Thyroid gland (tissue), 4 donors: Measurements from ENCODE around the gene STK10. TPM values are rescaled to one million over a fixed set of nuclear protein-coding genes. Genes with fewer than 3 reads are reported as not detected.

Source experiments
- DNase-seq, 2 donors: peaks; one replicate each; pipeline ENCODE4 v3.0.0-alpha.2; 2019
- H3K27ac ChIP-seq, 3 donors: fragments of 200-600 bp; sonication (generic); 1 replicate in 2 of 3; 2 replicates in 1 of 3; pipeline ENCODE4 v1.5.1; 2016 to 2019; ENCODE audit warnings: mild to moderate bottlenecking in 1 of 3, moderate library complexity in 1 of 3
- H3K27me3 ChIP-seq: fragments of 200-600 bp; sonication (generic); one replicate; pipeline ENCODE4 v1.5.1; 2019
- H3K36me3 ChIP-seq, 2 donors: fragments of 200-600 bp; sonication (generic); one replicate each; pipeline ENCODE4 v1.5.1; 2016 to 2019
- H3K4me1 ChIP-seq, 2 donors: fragments of 200-600 bp; sonication (generic); one replicate each; pipeline ENCODE4 v1.5.1; 2017 to 2019
- H3K4me3 ChIP-seq, 3 donors: fragments of 200-600 bp; sonication (generic); replicated peaks in 1 of 3; 1 replicate in 2 of 3; 2 replicates in 1 of 3; pipeline ENCODE4 v1.5.1; 2016; ENCODE audit warnings: mild to moderate bottlenecking in 1 of 3
- H3K9me3 ChIP-seq: fragments of 200-600 bp; sonication (generic); one replicate; pipeline ENCODE4 v1.5.1; 2017
- CTCF ChIP-seq, 6 experiments: fragments of 200-600 bp in 3 of 6; fragments of 450-650 bp in 3 of 6; sonication (generic) in 3 of 6; IDR thresholded peaks; one replicate each; pipeline ENCODE4 v1.5.1; 2016 to 2019; ENCODE audit warnings: antibody characterized with exemption in 6 of 6, mild to moderate bottlenecking in 2 of 6, inconsistent platforms in 1 of 6, moderate library complexity in 1 of 6
- POLR2A ChIP-seq, 2 donors: fragments of 450-650 bp; IDR thresholded peaks; one replicate each; pipeline ENCODE4 v1.6.1; 2017; ENCODE audit warnings: antibody characterized with exemption in 2 of 2, mild to moderate bottlenecking in 2 of 2, moderate library complexity in 1 of 2
- WGBS, 2 donors: methylation state at CpG; one replicate each; pipeline ENCODE4 v1.1.5; 2017; 5-methylcytosine and 5-hydroxymethylcytosine counted together
- intact Hi-C: fragments of 100-400 bp; cut with DNase I; formaldehyde crosslinking; loops from one replicate; pipeline ENCODE4 v1.15.1; 2023
- total RNA-seq, 4 donors: library from RNA; depleted of rRNA; stranded (reverse); fragments of >200 nt; gene quantifications; one replicate each; pipeline ENCODE4 v1.2.3, GENCODE V29; 2016

The STK10 gene
- total RNA-seq, 4 donors from 2014 or later = 5.5 to 11.6 (median 8.6) TPM

- Histone ChIP-seq H3K27ac (no peak overlapping the region), H3K9me3 (no peaks in the 10 kb centered on the region), H3K4me1 (peaks cover 13 to 14% of the 10 kb centered on the region in 2 donors), H3K4me3 (no peak overlapping the region), H3K27me3 (no peaks in the 10 kb centered on the region), H3K36me3 (peaks cover 0 to 4% of the 10 kb centered on the region in 2 donors)
- DNase-seq = no peak
- WGBS, 2 donors = 91 to 92% methylated on average over 12 of the region's 12 CpGs
- intact Hi-C loops = loop anchor here (10.0 kb wide), 1 partner anchor 624 kb away; no protein-coding TSS in a partner anchor
- TF ChIP-seq CTCF (IDR thresholded peaks at IDR 0.05) (no peak), POLR2A (IDR thresholded peaks at IDR 0.05) (no peak)
Measured at GRCh38 chr5:172048539-172049101, 139.4 kb downstream of the STK10 start.

- DNase-seq = no peak
- H3K36me3 ChIP-seq = peaks cover 0 to 4% of the 10 kb centered on the region in 2 donors
- intact Hi-C loops = loop anchor here (10.0 kb wide), 1 partner anchor 623 kb away; no protein-coding TSS in a partner anchor
Measured at GRCh38 chr5:172048170-172048422, 139.9 kb downstream of the STK10 start.

GRCh38 chr5:172046593-172046992 is 141.4 kb downstream of the STK10 start:
- no peak overlapping the region for H3K4me3 ChIP-seq
- H3K27ac ChIP-seq = no peak overlapping the region
- H3K27me3 ChIP-seq = no peaks in the 10 kb centered on the region
- TF ChIP-seq POLR2A (IDR thresholded peaks at IDR 0.05) = no peak
- 96 to 98% methylated on average over 4 of the region's 4 CpGs for whole genome bisulfite sequencing, 2 donors
- H3K36me3 ChIP-seq = peaks cover 0 to 4% of the 10 kb centered on the region in 2 donors
- DNase-seq = no peak
- H3K4me1 ChIP-seq = peaks cover 4% of the 10 kb centered on the region in 2 donors
- H3K9me3 ChIP-seq = no peaks in the 10 kb centered on the region
- intact Hi-C loops = loop anchor here (10.0 kb wide), 1 partner anchor 622 kb away; no protein-coding TSS in a partner anchor

More at GRCh38 chr5:172048170-172048422, 139.9 kb downstream of the STK10 start:
- Histone ChIP-seq H3K27ac (no peak overlapping the region), H3K27me3 (no peaks in the 10 kb centered on the region), H3K9me3 (no peaks in the 10 kb centered on the region), H3K4me1 (peaks cover 13 to 14% of the 10 kb centered on the region in 2 donors), H3K4me3 (no peak overlapping the region)
- TF ChIP-seq POLR2A (IDR thresholded peaks at IDR 0.05) (no peak), CTCF (IDR thresholded peaks at IDR 0.05) (no peak)
- WGBS, 2 donors = 25 to 80% methylated on average over 1 of the region's 1 CpG

- intact Hi-C loops = loop anchor here (10.0 kb wide), 1 partner anchor 620 kb away; no protein-coding TSS in a partner anchor
- no peak for DNase-seq
- Histone ChIP-seq H3K27ac (no peak overlapping the region), H3K4me3 (no peak overlapping the region), H3K36me3 (peaks cover 0 to 4% of the 10 kb centered on the region in 2 donors), H3K27me3 (no peaks in the 10 kb centered on the region), H3K9me3 (no peaks in the 10 kb centered on the region), H3K4me1 (no peaks in the 10 kb centered on the region)
- TF ChIP-seq CTCF (IDR thresholded peaks at IDR 0.05) = no peak
- TF ChIP-seq POLR2A (IDR thresholded peaks at IDR 0.05) = no peak
- 67 to 76% methylated on average over 7 of the region's 7 CpGs for WGBS, 2 donors
Measured at GRCh38 chr5:172045315-172045632, 142.8 kb downstream of the STK10 start.

- H3K27ac ChIP-seq = no peak overlapping the region
- H3K4me1 ChIP-seq = no peaks in the 10 kb centered on the region
- intact Hi-C loops = loop anchor here (5.0 to 10.0 kb wide), 2 partner anchors 132 to 620 kb away; no protein-coding TSS in a partner anchor
- no peak overlapping the region for H3K4me3 ChIP-seq
- no peaks in the 10 kb centered on the region for H3K27me3 ChIP-seq
- WGBS, 2 donors = 87 to 91% methylated on average over 14 of the region's 14 CpGs
- H3K9me3 ChIP-seq = no peaks in the 10 kb centered on the region
- H3K36me3 ChIP-seq = peaks cover 0 to 4% of the 10 kb centered on the region in 2 donors
- no peak for TF ChIP-seq CTCF (IDR thresholded peaks at IDR 0.05)
- no peak for TF ChIP-seq POLR2A (IDR thresholded peaks at IDR 0.05)
- no peak for DNase-seq
Measured at GRCh38 chr5:172044631-172045314, 143.3 kb downstream of the STK10 start.
